ENCODE data around the gene PPM1H.
A peak's percentile ranks its signal among the peaks of the same experiment; 100 is the strongest.
"Not testable (repeated sequence)": the region's sequence is repeated elsewhere in the genome, so short reads cannot be mapped to it uniquely, and the experiment has no call there.

Gene PPM1H

GRCh38 chr12:62832027-62832426 is 102.9 kb downstream of the PPM1H start:
- no peak for DNase-seq

- DNase-seq = no peak
Observed at GRCh38 chr12:62827855-62828254, 107.1 kb downstream of the PPM1H start.

GRCh38 chr12:62827042-62827441 is 107.9 kb downstream of the PPM1H start:
- no peak for DNase-seq

GRCh38 chr12:62817556-62818271 is 117.2 kb downstream of the PPM1H start:
- DNase-seq = peak; percentile 78

- DNase-seq = no peak
Observed at GRCh38 chr12:62814243-62814642, 120.7 kb downstream of the PPM1H start.

GRCh38 chr12:62813031-62813829 is 121.7 kb downstream of the PPM1H start:
- DNase-seq = peak; percentile 83

GRCh38 chr12:62811481-62811880 is 123.5 kb downstream of the PPM1H start:
- DNase-seq = not testable (repeated sequence)

GRCh38 chr12:62808166-62808879 is 126.6 kb downstream of the PPM1H start:
- no peak for DNase-seq

- DNase-seq = no peak
Observed at GRCh38 chr12:62806893-62807292, 128.1 kb downstream of the PPM1H start.

GRCh38 chr12:62806244-62806836 is 128.6 kb downstream of the PPM1H start:
- DNase-seq = peak; percentile 37

GRCh38 chr12:62805517-62805916 is 129.4 kb downstream of the PPM1H start:
- DNase-seq = no peak

- DNase-seq = no peak
Observed at GRCh38 chr12:62803756-62804155, 131.2 kb downstream of the PPM1H start.

GRCh38 chr12:62802984-62803383 is 132.0 kb downstream of the PPM1H start:
- DNase-seq = no peak

- no peak for DNase-seq
Observed at GRCh38 chr12:62802321-62802720, 132.6 kb downstream of the PPM1H start.

- no peak for DNase-seq
Observed at GRCh38 chr12:62801796-62802195, 133.2 kb downstream of the PPM1H start.

- no peak for DNase-seq
Observed at GRCh38 chr12:62800707-62801400, 134.1 kb downstream of the PPM1H start.

- DNase-seq = no peak
Observed at GRCh38 chr12:62799766-62800406, 135.1 kb downstream of the PPM1H start.

GRCh38 chr12:62799126-62799736 is 135.7 kb downstream of the PPM1H start:
- peak; percentile 82 for DNase-seq

- DNase-seq = no peak
Observed at GRCh38 chr12:62794218-62794583, 140.7 kb downstream of the PPM1H start.

- DNase-seq = peak; percentile 94
Observed at GRCh38 chr12:62793256-62794217, 141.4 kb downstream of the PPM1H start.
